HL-60 (cell line): ENCODE data around the gene CDK5RAP1.

ENCODE experiments used
- DNase-seq, 2 experiments: peaks; one replicate each; pipeline ENCODE4 v3.0.0-alpha.2; 2010 to 2020; ENCODE audit warnings: low read depth in 1 of 2, low spot score in 1 of 2
- H3K27ac ChIP-seq: fragments of 250-450 bp; sonication (Bioruptor Pico); replicated peaks from 2 replicates; pipeline ENCODE4 v1.5.1; 2020; ENCODE audit warnings: mild to moderate bottlenecking, moderate library complexity
- H3K27me3 ChIP-seq: fragments of 250-450 bp; sonication (Bioruptor Pico); 2 replicates; pipeline ENCODE4 v1.5.1; 2021; ENCODE audit warnings: mild to moderate bottlenecking, moderate library complexity; ENCODE audit not compliant: insufficient read depth, poor library complexity, severe bottlenecking
- H3K4me3 ChIP-seq: replicated peaks from 2 replicates; pipeline ENCODE4 v1.5.1; 2011; ENCODE audit warnings: mild to moderate bottlenecking, control low read depth, low read length; ENCODE audit not compliant: insufficient read depth
- CTCF ChIP-seq: IDR thresholded peaks from one replicate; pipeline ENCODE4 v1.5.1; 2011; ENCODE audit warnings: low read length, control low read depth, inconsistent platforms; ENCODE audit not compliant: insufficient read depth
- GABPA ChIP-seq: IDR thresholded peaks from 2 replicates; pipeline ENCODE4 v1.6.1; 2012; ENCODE audit warnings: low read depth
- POLR2AphosphoS5 ChIP-seq: IDR thresholded peaks from 2 replicates; pipeline ENCODE4 v1.6.1; 2012; ENCODE audit warnings: low read depth
- REST ChIP-seq: IDR thresholded peaks from 2 replicates; pipeline ENCODE4 v1.6.1; 2012; ENCODE audit warnings: low read depth; ENCODE audit not compliant: insufficient replicate concordance
- SPI1 ChIP-seq: IDR thresholded peaks from 2 replicates; pipeline ENCODE4 v1.6.1; 2012; ENCODE audit warnings: low read depth, mild to moderate bottlenecking, borderline replicate concordance

The CDK5RAP1 gene

DNA sequence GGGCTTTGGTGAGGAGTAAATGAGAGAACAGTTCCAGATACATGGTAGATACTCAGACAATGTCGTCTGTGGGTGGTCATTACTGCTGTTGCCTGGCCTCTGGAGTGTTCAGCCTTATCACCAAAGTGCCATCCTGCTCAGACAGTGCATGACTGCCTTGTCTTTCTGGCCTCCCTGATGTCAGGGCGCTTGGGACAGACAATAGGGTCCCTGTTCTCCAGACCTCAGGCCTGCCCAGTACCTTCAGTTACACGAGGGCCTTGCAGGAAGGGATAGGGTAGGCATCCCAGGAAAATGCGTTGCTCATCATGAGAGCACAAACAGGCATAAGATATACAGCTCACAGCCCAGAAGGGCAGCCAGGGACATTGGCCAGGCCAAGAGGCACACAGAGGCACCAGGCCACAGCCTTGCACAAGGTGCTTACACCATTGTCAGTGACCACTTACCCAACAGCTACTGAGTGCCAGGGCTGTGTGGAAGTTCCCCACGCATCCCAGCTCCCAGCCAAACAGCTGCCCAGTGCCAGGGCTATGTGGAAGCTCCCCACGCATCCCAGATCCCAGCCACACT, 90.9 kb downstream of the CDK5RAP1 start:
- TF ChIP-seq POLR2AphosphoS5 (no peak), REST (no peak), CTCF (no peak), GABPA (no peak), SPI1 (no peak)
- no peaks in the 10 kb centered on the region for H3K27me3 ChIP-seq
- H3K4me3 ChIP-seq: no peak overlapping the region
- H3K27ac ChIP-seq: no peak overlapping the region
- no peak for DNase-seq

DNA sequence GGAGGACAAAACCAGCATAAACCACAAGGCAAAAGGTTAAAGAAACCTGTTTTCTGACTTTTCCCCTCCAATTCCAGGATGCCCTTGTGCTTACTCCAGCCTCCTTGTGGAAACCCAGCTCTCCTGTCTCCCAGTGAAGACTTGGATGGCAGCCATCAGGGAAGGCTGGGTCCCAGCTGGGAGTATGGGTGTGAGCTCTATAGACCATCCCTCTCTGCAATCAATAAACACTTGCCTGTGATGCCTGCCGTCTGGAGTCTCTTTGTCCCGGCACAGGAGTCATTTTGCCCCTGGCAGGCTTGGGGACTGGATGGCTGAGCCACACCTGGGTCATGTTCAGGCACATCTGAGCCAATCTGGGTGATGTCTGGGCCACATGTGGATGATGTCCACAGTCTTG, 91.7 kb downstream of the CDK5RAP1 start:
- H3K27me3 ChIP-seq: no peaks in the 10 kb centered on the region
- DNase-seq: no peak
- H3K27ac ChIP-seq: no peak overlapping the region
- H3K4me3 ChIP-seq: no peak overlapping the region
- TF ChIP-seq CTCF: no peak
- no peak for TF ChIP-seq GABPA
- TF ChIP-seq POLR2AphosphoS5: no peak
- no peak for TF ChIP-seq REST
- no peak for TF ChIP-seq SPI1
